Measurements from ENCODE around the gene SPECC1. TPM values are rescaled to one million over a fixed set of nuclear protein-coding genes. Genes with fewer than 3 reads are reported as not detected.

SPECC1 gene
- total and polyA plus RNA-seq, 10 of the 15 experiments (the other 5 are each of a cell fraction or from before 2014, with no cell fraction given): 6.4 to 40.6 (median 23.9) TPM

GRCh38 chr17:20074001-20074400 lies 64.8 kb downstream of the SPECC1 start (continued):
- TF ChIP-seq ZBTB33 (IDR thresholded peaks at IDR 0.05) (no peak), CHD2 (IDR thresholded peaks at IDR 0.05; ENCODE audit: borderline replicate concordance, low read depth, low read length) (no peak), BCL3 (IDR thresholded peaks at IDR 0.05; ENCODE audit: borderline replicate concordance, insufficient read depth, low read depth, low read length, poor library complexity, severe bottlenecking) (no peak), BCLAF1 (IDR thresholded peaks at IDR 0.05) (no peak), RAD51 (IDR thresholded peaks at IDR 0.05) (no peak), BACH1 (IDR thresholded peaks at IDR 0.05; ENCODE audit: borderline replicate concordance) (no peak), CEBPB (IDR thresholded peaks at IDR 0.05; ENCODE audit: borderline replicate concordance in 1 of 2, low read depth in 2 of 2, low read length in 2 of 2) (no peak), SIX5 (IDR thresholded peaks at IDR 0.05; ENCODE audit: low read depth, low read length, severe bottlenecking) (no peak), YY1 (IDR thresholded peaks at IDR 0.05; ENCODE audit: low read depth, low read length) (no peak), MXI1 (IDR thresholded peaks at IDR 0.05; ENCODE audit: low read depth, low read length) (no peak), SMAD1 (IDR thresholded peaks at IDR 0.05; ENCODE audit: low read depth, partially characterized antibody) (no peak)
